ENCODE data around the gene TMEM232.

- TF ChIP-seq CTCF (IDR thresholded peaks at IDR 0.05), result no peak
- TF ChIP-seq ZNF138 (CRISPR knock-in tag; conservative IDR thresholded peaks at IDR 0.05), result no peak
- no peak for TF ChIP-seq JUN (CRISPR knock-in tag; IDR thresholded peaks at IDR 0.05)
- TF ChIP-seq ATF2 (CRISPR knock-in tag; IDR thresholded peaks at IDR 0.05; ENCODE audit: borderline replicate concordance, low read depth), result no peak
- no peak for TF ChIP-seq CREM (CRISPR knock-in tag; IDR thresholded peaks at IDR 0.05)
- no peak for TF ChIP-seq FOXP4 (CRISPR knock-in tag; IDR thresholded peaks at IDR 0.05)
- TF ChIP-seq MXD4 (CRISPR knock-in tag; IDR thresholded peaks at IDR 0.05; ENCODE audit: borderline replicate concordance), result no peak
- no peak for TF ChIP-seq NR2C2 (CRISPR knock-in tag; IDR thresholded peaks at IDR 0.05)
- TF ChIP-seq FOXJ3 (CRISPR knock-in tag; IDR thresholded peaks at IDR 0.05; ENCODE audit: borderline replicate concordance), result no peak
- TF ChIP-seq ERG (CRISPR knock-in tag; IDR thresholded peaks at IDR 0.05), result no peak
Measured at GRCh38 chr5:110442856-110443255, 283.6 kb downstream of the TMEM232 start.

All from WTC11 (cell line).